ENCODE measurements around the gene CLDN22. TPM values are rescaled to one million over a fixed set of nuclear protein-coding genes. Genes with fewer than 3 reads are reported as not detected.
"Not testable (repeated sequence)": the region's sequence is repeated elsewhere in the genome, so short reads cannot be mapped to it uniquely, and the experiment has no call there.

CLDN22 gene
- total RNA-seq, 1 donor from 2014 or later: not detected

DNA sequence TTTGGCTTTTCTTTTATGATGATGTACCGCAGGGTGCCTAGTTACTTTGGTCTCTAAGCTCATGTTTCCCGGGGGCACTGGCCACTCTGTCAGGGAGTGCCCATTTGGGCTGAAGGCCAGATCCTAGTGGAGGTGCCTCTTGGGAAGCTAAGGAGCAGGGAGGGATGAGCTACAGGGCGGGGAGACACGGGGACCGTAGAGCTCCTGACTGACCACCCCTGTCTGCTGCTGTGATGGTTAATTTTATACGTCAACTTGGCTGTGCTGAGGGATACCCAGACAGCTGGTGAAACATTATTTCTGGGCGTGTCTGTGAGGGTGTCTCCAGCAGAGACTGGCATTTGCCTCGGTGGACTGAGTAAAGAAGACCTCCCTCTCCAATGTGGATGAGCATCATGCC is 27.1 kb upstream of the CLDN22 start:
- no peak for DNase-seq (ENCODE audit: low spot score)

DNA sequence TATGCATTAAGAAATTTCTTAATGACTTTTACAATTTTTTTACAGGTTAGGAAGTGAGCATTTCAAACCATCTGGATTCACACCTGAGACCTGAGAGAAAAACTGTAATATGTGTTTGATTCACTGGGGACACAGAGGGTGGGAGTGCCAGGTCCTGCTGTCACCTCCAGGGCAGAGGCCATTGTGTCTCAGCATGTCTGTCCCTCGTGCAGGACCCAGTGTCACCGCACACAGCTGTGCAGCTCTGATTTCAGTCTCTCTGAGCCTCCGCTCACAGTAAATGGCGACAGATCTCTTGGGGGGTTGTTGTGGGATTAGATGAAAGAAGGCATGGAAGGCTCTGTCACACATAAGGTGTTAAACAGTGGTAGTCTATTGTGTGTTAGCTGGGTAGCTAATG is 25.2 kb upstream of the CLDN22 start:
- no peak for DNase-seq (ENCODE audit: low spot score)

DNA sequence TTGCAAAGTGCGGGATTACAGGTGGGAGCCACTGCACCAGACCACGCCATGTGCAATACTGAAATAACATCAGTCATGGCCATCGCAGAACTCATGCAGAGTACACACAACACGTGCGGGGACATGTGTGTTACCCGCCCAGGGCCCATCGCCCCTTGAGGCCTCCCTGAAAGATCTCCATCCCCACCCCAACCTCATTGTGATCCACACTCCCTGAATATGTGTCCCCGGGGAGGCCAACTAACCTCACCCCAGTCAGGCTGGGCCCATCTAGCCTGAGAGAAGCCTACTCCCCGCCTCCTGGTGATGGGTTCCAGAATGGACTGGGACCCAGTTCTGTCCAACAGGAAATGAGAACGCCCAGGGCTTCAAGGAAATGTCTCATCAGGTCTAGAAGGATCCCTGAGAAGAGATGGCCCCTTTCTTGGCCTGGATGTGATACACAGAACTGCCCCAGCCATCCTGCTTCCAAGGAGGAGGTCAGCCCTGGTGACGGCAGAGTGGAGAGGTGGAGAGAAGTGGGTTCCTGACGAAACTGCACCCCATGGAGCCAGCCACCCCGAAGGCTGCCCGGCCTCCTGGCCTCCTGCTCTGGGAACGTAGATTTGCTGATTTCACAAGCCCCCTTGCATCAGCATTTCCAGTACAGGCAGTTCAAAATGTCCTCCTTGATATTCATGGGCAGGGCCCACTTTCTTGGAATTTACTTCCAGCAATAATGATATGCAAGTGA is 24.6 kb upstream of the CLDN22 start:
- DNase-seq (ENCODE audit: low spot score): no peak

DNA sequence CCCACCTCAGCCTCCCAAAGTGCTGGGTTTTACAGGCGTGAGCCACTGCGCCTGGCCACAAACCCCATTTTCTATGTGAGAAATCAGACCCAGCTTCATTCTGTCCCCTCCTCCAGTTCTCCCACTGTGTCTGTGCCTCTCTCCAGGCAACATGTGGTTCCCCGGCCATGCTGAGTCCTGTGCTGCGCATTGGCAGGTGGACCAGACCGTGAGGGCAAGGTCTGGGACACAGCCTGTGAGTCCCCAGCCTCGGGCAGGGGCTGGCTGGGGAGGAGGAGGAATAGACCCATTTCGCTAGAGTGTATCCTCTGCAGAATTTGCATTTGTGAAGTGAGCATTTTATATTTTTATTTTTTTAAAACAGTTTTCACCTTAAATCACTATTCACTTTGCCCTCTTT is 23.7 kb upstream of the CLDN22 start:
- no peak for DNase-seq (ENCODE audit: low spot score)

DNA sequence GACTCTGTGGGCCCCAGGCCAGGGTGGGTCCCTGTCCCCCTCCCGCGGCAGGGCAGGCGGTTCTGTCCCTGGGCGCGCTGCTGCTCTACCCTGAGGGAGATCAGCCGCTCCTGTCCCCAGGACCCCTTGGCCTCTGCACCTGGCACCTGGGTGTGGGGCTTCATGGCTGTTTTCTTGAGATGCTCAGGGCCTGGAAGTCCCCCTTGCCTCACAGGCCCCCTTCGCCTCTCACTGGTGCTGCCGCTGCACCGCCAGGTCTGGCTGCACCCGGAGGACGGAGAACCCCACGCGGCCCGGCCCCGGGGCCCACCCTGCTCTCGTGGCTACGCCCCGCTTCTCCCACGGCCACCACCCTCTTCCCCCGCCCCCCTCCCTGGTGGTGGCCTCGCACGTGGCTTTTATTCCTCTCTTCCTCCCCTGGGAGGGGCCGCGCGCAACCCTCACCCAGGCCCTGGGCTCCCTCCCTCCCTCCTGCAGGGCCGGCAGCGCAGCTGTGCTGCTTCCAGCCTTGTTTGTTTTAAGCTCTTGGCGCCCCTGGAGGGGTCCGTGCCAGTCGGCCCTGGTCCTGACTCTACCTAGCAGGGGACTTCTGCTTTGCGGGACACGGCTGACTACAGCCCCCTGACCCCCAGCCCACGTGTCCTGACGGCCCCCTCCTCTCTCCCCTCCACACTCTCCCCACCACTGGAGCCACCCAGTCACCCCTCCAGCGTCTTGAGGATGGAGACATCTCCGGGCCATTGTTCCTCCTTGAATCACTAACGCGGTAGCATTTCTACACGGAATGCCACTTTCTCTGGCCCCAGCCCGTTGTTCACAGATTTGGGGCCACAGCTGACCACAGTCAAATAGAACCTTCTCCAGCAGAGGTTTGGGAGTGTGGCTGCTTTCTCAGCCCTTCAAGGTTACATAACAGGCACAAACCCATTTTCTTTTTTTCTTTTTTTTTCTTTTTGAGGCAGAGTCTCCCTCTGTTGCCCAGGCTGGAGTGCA is 22.8 kb upstream of the CLDN22 start:
- no peak for DNase-seq (ENCODE audit: low spot score)

DNA sequence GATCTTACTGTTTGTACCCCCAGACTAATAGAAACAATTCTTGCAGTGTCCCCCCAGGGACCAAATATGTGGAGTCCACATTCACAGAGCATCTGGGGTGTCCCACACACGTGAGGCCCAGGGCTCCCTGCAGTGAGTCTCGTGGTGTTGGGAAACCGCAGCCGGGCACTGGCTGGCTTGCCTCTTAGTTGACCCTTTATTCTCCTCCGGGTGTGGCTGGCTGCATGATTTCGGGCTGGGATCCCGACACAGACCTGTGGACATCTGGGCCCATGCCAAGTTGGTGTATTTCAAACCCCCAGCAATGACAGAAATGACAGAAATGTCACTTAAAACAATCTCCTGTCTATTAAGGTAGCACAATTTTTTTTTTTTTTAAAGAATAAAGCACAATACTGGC is 17.8 kb upstream of the CLDN22 start:
- DNase-seq (ENCODE audit: low spot score): no peak

DNA sequence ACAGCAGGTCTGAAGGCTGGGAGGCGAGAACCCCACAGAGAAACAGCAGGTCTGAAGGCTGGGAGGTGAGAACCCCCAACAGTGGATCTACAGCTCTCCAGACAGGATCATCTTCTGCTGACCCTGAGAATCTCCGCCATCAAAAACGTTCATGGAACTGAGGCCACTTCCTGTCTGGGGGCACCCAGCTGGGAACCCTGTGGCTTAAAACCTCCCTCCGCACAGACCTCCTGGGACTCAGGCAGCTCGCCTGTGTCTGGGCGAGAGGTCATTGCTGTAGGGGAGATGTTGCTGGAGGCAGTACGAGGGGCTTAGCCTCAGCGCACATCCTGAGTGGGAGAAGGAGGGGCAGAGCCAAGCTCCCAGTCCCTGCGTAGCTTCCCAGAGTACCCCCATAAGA is 17.3 kb upstream of the CLDN22 start:
- DNase-seq (ENCODE audit: low spot score): no peak

DNA sequence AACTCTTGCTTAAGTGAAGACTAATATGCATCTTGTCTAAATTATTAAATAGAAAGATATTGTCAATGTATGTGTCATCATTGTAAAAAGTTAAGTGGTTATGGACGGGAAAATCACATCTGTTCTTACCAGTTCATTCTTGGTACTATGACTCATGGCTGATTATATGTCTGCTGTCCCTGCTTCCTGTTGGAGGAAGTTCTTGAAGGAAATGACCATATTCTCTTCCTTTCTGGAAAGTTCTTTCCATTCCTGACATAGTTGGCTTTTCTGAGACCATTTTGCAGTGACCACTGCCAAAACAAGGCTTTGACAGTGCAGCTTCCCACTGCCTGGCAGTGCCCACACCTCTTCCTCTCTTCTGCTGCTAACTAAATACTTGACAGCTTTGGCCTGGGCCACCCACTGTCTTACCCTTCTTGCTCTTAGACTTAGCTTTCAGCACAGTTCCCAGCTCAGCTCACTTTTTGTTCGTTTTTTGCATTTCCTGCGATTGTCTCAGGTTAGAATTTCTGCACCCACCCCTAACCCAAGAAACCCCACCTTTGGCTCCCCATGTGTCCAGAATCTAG is 15.4 kb upstream of the CLDN22 start:
- no peak for DNase-seq (ENCODE audit: low spot score)

DNA sequence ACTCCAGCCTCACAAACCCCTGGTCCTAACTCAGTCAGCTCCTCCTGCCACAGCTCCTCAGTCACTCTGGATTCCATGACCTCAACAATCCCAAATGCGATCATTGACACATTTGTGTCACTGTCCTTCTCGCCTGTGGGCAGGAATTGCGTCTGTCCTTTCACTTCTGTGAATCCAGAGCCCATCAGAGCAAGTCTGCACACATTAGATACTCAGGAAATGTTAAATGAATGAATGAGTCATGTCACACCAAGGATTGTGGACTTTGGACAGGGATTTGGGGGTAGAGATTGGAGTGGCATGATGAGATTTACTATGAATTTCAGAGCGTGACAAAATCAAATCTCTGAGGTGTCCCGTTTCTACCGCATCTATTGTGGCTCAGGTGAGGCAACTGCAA is 13.9 kb upstream of the CLDN22 start:
- peak; percentile 33 for DNase-seq (ENCODE audit: low spot score)

DNA sequence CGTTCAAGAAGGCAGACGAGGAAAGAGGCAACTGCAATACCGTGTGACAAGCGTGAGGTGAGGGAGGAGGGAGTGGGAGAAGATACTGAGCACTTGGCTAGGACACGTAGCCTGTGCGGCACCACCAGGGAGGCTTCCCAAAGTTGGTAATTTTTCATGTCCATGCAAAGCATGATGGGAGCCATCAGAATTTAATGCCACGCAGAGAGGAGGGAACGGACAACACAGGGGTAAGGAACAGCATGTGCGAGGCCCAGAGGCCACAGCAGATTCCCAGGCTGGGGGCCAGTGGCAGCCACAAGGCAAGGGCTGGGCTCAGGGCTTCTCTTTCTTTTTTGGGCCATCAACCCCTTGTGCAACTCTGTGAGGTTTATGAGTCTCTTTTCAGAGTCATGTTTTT is 13.1 kb upstream of the CLDN22 start:
- no peak for DNase-seq (ENCODE audit: low spot score)

DNA sequence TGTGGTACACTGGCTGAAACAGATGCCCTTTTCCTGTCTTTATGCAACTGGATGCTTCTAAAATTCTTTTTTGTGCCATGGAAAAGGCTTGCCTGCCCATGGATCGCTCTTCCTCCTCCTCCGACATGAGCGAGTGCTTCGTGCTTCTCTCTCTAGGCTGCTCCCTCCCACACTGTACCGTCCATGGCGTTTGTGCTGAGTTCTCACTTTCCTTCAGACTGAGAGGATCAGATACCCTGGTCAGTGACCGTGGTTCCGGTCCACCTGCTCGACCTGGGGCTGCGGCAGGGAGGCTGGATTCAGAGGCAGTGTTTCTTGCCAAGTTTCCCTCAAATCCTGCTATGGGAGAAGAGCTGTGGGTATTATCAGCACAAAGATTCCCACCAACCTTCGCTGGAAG is 12.4 kb upstream of the CLDN22 start:
- DNase-seq (ENCODE audit: low spot score): no peak

DNA sequence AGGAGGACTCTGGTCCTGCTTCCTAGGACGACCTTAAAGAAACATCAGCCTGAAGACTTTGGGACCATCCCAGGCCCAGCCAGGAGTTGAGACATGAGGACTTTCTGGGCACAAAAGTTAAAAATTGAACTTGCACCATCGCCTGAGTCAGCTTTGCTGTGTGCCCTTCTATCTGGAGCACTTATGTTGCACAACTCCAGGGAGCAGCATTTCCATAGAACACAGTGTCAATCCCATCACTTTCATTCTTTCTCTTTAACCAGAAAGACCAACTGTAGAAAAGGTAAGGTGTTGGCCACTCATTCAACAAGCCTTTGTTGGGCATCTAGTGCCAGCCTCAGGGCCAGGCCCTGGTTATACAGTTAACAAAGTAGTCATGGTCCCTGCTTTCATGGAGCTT is 10.8 kb upstream of the CLDN22 start:
- DNase-seq (ENCODE audit: low spot score): no peak

DNA sequence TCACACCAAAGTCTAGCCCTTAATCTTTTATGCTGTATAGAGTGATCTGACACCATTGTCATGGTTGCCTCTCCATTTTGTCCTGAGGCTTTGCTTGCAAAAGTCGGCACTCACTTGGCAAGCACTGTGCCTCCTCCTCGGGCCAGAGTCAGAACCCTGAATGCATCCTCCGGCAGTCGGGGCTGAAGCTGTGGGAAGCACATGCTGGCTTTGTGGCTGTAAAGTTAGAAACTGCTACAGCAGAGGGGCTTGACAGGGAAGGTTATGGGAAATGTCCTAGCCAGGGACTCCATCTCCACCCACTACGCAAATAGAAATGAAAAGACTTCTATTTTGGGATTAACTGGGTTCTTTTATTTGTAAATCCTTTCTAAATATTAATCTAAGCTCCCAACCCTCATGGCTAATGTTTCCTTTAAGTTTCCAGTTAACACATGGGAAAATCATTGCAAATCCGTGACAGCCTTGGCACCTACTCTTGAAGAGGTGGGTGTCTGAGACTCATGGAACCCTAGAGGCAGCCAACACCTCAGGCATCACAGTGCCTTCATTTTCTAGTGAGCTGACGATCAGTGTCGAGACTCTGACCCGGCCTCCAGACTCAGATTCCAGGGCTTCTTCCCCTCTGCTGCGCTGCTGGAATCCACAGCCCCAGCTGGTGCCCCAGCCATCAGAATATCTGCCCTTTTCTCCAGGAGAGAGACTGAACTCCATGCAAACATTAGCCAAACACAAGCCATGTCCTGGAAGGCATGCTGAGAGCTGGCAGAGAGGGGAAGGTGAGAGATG is 10.1 kb upstream of the CLDN22 start:
- DNase-seq (ENCODE audit: low spot score): no peak

DNA sequence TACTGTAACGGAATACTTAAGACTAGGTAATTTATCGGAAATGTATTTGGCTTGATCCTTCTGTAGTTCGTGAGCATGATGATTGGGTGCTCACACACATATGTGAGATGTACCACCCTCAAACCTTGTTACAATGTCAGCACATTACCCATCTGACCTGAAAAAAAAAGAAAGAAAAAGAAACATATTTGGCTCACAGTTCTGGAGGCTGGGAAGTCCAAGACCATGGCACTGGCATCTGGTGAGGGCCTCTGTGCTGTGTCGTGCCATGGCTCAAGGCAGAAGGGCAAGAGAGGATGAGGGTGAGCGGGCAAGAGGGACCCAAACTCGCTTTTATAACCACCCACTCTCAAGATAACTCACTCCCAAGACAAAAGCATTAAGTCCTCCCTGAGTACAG is 9.2 kb upstream of the CLDN22 start:
- DNase-seq (ENCODE audit: low spot score): no peak

DNA sequence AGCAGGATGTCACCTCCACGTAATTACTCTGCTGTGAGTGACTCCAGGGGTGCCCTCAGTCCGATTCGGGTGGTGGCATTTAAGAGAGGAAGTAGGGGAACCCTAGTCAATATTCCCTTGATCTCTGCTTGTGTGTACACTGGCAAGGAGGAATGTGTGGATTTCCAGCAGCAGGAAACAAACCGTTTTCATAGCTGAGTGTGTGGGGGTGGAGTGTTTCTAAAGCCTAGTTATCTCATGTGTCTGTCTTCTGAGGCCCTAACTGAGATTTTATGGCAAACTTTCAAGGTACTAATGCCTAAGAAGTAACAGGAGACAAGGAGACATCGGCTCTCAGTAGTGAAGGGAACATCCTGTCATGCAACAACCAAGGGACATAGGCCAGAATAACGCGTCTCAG is 8.8 kb upstream of the CLDN22 start:
- no peak for DNase-seq (ENCODE audit: low spot score)

DNA sequence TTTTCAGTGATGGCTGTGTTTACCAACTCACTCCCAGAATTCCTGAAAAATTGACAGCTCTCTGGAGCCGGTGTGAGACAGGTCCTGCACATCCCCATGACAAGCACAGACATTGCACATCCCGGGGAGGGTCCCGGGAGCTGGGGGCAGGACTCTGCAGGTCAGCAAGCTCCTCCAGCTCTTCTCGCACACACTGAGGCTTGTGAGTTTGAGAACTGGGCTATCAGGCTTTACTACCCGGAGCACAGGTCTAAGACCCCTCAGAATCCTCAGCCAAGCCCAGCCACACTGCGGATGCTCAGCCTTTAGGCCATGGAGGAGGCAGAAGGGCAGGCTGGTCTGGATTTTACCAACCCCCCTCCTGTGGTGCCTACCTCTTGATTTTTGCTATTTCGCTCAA is 7.8 kb upstream of the CLDN22 start:
- DNase-seq (ENCODE audit: low spot score): no peak

DNA sequence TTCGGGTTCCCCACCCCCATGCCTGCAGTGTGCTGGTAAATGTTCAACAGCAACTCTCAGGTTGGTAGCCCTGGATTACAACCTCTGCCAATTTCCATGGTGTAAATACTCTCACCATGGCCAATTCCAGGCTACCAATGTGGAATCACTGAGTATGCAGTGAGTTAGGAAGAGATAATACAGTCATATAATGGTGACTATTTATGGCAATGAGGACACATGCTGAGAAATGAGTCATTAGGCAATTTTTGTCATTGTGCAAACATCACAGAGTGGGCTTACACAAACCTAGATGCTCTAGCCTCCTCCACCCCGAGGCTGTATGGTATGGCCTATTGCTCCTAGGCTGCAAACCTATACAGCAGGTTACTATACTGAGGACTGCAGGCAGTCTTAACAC is 6.8 kb upstream of the CLDN22 start:
- no peak for DNase-seq (ENCODE audit: low spot score)

DNA sequence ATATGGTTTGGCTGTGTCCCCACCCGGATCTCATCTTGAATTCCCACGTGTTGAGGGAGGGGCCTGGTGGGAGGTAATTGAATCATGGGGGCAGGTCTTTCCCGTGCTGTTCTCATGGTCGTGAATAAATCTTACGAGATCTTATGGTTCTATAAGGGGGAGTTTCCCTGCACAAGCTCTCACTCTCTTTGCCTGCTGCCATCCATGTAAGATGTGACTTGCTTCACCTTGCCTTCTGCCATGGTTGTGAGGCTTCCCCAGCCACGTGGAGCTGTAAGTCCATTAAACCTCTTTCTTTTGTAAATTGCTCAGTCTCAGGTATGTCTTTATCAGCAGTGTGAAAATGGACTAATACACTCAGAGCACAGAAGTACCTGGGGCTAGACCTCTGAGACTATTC is 6.3 kb upstream of the CLDN22 start:
- not testable (repeated sequence) for DNase-seq (ENCODE audit: low spot score)

DNA sequence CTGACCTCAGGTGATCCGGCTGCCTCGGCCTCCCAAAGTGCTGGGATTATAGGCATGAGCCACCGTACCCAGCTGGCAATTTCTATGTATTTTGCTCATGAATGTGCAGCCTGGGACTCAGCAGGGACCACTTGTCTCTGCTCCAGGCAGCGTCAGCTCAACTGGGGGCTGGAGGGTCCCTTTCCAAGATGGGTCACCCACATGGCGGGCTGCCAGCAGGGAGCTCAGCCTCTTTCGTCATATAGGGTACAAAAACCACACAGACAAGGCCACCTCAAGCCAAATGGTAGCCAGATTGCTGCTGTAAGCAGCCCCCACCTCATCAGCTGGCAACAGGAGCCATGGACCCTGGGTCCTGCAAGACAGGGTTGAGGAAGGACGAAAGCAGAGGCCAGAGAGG is 4.5 kb upstream of the CLDN22 start:
- DNase-seq (ENCODE audit: low spot score): no peak

DNA sequence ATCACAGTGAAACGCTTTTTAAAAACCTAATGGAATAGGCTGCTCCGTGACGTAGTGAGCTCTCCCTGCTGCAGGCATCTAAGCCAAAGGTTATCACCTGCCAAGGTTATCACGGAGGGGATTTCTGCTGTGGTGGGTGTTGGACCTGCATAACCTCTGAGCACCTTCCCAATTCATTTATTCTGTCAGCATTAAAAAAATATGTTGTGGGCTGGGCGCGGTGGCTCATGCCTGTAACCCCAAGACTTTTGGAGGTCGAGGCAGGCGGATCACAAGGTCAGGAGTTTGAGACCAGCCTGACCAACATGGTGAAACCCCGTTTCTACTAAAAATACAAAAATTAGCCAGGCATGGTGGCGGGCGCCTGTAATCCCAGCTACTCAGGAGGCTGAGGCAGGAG is 4.0 kb upstream of the CLDN22 start:
- not testable (repeated sequence) for DNase-seq (ENCODE audit: low spot score)

DNA sequence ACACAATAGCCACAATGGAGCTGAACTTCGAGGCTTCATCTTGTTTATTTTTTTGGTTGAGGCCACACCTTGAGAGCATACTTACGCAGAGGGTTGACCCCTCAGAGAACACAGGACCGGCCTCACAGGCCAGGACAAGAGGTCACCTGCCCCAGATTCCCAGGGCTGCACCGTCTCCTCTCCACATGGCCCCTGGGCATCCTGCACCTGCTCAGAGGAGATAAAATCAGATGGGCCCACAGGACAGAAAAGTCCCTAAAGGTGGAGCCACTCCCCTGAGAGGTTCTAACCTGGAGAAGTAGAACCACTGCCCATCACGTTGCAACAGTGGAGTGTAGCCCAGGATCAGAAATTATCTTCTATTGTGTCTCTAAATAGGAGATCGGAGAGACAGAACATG is 3.2 kb upstream of the CLDN22 start:
- DNase-seq (ENCODE audit: low spot score): no peak

DNA sequence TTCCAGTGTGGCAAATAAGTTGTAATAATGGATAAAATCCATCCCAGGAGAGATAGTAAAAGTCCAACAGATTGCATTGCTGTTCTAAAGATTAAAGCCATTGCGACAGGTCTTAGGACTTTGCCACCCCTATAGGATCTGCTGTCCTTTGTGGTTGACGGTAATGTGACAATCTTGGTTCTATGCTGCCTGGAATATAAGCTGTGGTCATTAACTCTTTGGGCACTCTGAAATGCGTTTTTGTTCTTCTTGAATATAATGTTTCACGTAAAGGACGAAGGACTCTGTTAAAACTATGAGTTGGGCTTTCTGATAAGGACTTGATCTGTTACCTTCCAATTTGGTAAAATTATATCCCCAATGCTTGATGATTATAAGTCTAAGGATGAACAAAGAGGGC is 2.2 kb upstream of the CLDN22 start, which contains the start of gene CLDN24:
Gene CLDN24 (minus strand): TSS at position 101 of the 400 bp plus-strand sequence. CDS start 0 bp downstream, at position 101.
- no peak for DNase-seq (ENCODE audit: low spot score)

Data from mucosa of gallbladder (tissue), 1 donor.